Tibial nerve (tissue), 3 donors: ENCODE measurements around the gene RASAL2.

Source experiments
- EP300 ChIP-seq, 2 donors: sonication (generic); formaldehyde crosslinking; IDR thresholded peaks; one replicate each; pipeline ENCODE4 v1.6.1; 2017; ENCODE audit warnings: antibody characterized with exemption in 2 of 2, mild to moderate bottlenecking in 1 of 2
- POLR2A ChIP-seq, 2 donors: fragments of 450-650 bp; IDR thresholded peaks; one replicate each; pipeline ENCODE4 v1.6.1; 2017; ENCODE audit warnings: antibody characterized with exemption in 2 of 2, mild to moderate bottlenecking in 2 of 2, moderate library complexity in 2 of 2

DNA sequence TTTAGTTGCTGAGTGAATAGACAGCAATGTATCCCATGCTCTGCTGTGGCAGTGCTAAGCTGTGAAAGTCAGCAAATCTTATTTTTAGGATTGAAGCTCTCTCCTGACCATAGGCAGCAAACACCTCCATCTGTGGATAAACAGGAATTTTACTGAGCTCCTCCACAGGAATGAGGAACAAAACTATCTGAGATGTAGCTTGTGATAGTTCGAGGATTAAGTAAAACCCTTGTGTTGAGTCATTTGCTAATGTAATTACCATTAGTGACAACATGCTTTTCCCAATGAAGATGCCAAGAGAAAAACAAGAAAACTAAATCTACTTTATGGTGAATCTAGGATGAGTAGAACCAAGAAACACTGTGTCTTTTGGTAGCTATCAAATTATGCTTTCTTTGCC, 280.1 kb downstream of the RASAL2 start:
- TF ChIP-seq POLR2A (IDR thresholded peaks at IDR 0.05), result no peak
- no peak for TF ChIP-seq EP300 (IDR thresholded peaks at IDR 0.05)
